ENCODE measurements around the gene STK31.

Gene STK31

GRCh38 chr7:23687011-23687410, 23.0 kb upstream of the STK31 start (continued):
- no peak for TF ChIP-seq ZNF565 (CRISPR knock-in tag; conservative IDR thresholded peaks at IDR 0.05; ENCODE audit: low read depth)
- TF ChIP-seq, protein P1, sequence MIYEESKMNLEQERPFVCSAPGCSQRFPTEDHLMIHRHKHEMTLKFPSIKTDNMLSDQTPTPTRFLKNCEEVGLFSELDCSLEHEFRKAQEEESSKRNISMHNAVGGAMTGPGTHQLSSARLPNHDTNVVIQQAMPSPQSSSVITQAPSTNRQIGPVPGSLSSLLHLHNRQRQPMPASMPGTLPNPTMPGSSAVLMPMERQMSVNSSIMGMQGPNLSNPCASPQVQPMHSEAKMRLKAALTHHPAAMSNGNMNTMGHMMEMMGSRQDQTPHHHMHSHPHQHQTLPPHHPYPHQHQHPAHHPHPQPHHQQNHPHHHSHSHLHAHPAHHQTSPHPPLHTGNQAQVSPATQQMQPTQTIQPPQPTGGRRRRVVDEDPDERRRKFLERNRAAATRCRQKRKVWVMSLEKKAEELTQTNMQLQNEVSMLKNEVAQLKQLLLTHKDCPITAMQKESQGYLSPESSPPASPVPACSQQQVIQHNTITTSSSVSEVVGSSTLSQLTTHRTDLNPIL (CRISPR knock-in tag; IDR thresholded peaks at IDR 0.05; ENCODE audit: low read depth), result no peak
- TF ChIP-seq CSDC2 (CRISPR knock-in tag; IDR thresholded peaks at IDR 0.05), result no peak

GRCh38 chr7:23689165-23689564, 20.9 kb upstream of the STK31 start:
- TF ChIP-seq GLIS3 (CRISPR knock-in tag; IDR thresholded peaks at IDR 0.05), result no peak
- no peak for TF ChIP-seq CSDC2 (CRISPR knock-in tag; IDR thresholded peaks at IDR 0.05)
- ATAC-seq, result no peak

- no peak for TF ChIP-seq ESRRG (CRISPR knock-in tag; IDR thresholded peaks at IDR 0.05)
Measured at GRCh38 chr7:23691320-23691719, 18.7 kb upstream of the STK31 start.

DNA sequence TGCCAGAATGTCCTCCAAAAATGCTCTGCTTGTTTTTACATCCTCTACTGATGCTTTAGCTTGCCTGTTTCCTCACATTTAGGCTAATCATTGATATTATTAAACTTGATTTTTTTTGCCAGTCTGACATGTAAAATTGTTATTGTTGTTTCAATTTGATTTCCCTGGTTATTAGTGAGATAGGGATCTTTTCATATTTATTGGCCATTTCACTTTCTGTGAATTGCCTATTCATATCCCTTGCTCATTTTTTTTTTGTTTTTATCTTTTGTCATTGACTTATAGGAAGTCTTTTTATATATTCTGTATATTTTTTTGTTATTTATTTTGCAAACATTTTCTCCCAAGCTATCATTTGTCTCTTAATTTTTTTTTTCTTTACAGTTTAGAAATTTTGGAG, 16.8 kb upstream of the STK31 start:
- TF ChIP-seq TOX (CRISPR knock-in tag; IDR thresholded peaks at IDR 0.05; ENCODE audit: borderline replicate concordance), result no peak
- no peak for TF ChIP-seq BACH2 (CRISPR knock-in tag; IDR thresholded peaks at IDR 0.05; ENCODE audit: borderline replicate concordance)
- no peak for TF ChIP-seq CSDC2 (CRISPR knock-in tag; IDR thresholded peaks at IDR 0.05)
- TF ChIP-seq GLIS3 (CRISPR knock-in tag; IDR thresholded peaks at IDR 0.05), result no peak
- TF ChIP-seq ISL1 (CRISPR knock-in tag; IDR thresholded peaks at IDR 0.05), result no peak
- TF ChIP-seq ZFP3 (CRISPR knock-in tag; IDR thresholded peaks at IDR 0.05), result no peak
- TF ChIP-seq, protein P2, sequence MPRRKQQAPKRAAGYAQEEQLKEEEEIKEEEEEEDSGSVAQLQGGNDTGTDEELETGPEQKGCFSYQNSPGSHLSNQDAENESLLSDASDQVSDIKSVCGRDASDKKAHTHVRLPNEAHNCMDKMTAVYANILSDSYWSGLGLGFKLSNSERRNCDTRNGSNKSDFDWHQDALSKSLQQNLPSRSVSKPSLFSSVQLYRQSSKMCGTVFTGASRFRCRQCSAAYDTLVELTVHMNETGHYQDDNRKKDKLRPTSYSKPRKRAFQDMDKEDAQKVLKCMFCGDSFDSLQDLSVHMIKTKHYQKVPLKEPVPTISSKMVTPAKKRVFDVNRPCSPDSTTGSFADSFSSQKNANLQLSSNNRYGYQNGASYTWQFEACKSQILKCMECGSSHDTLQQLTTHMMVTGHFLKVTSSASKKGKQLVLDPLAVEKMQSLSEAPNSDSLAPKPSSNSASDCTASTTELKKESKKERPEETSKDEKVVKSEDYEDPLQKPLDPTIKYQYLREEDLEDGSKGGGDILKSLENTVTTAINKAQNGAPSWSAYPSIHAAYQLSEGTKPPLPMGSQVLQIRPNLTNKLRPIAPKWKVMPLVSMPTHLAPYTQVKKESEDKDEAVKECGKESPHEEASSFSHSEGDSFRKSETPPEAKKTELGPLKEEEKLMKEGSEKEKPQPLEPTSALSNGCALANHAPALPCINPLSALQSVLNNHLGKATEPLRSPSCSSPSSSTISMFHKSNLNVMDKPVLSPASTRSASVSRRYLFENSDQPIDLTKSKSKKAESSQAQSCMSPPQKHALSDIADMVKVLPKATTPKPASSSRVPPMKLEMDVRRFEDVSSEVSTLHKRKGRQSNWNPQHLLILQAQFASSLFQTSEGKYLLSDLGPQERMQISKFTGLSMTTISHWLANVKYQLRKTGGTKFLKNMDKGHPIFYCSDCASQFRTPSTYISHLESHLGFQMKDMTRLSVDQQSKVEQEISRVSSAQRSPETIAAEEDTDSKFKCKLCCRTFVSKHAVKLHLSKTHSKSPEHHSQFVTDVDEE (CRISPR knock-in tag; IDR thresholded peaks at IDR 0.05), result no peak
- no peak for TF ChIP-seq ESRRG (CRISPR knock-in tag; IDR thresholded peaks at IDR 0.05)
- no peak for TF ChIP-seq PPARA (CRISPR knock-in tag; IDR thresholded peaks at IDR 0.05; ENCODE audit: borderline replicate concordance)
- TF ChIP-seq POU6F1 (CRISPR knock-in tag; IDR thresholded peaks at IDR 0.05; ENCODE audit: borderline replicate concordance, low read depth), result no peak
- no peak for ATAC-seq

More at GRCh38 chr7:23691320-23691719, 18.7 kb upstream of the STK31 start:
- no peak for ATAC-seq

GRCh38 chr7:23696916-23697441, 13.0 kb upstream of the STK31 start:
- TF ChIP-seq, protein P3, sequence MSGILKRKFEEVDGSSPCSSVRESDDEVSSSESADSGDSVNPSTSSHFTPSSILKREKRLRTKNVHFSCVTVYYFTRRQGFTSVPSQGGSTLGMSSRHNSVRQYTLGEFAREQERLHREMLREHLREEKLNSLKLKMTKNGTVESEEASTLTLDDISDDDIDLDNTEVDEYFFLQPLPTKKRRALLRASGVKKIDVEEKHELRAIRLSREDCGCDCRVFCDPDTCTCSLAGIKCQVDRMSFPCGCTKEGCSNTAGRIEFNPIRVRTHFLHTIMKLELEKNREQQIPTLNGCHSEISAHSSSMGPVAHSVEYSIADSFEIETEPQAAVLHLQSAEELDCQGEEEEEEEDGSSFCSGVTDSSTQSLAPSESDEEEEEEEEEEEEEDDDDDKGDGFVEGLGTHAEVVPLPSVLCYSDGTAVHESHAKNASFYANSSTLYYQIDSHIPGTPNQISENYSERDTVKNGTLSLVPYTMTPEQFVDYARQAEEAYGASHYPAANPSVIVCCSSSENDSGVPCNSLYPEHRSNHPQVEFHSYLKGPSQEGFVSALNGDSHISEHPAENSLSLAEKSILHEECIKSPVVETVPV (CRISPR knock-in tag; IDR thresholded peaks at IDR 0.05), result no peak
- no peak for TF ChIP-seq ZNF565 (CRISPR knock-in tag; conservative IDR thresholded peaks at IDR 0.05; ENCODE audit: low read depth)
- TF ChIP-seq ZNF70 (CRISPR knock-in tag; IDR thresholded peaks at IDR 0.05), result no peak
- TF ChIP-seq CSDC2 (CRISPR knock-in tag; IDR thresholded peaks at IDR 0.05), result no peak
- peak; percentile 95 for ATAC-seq

DNA sequence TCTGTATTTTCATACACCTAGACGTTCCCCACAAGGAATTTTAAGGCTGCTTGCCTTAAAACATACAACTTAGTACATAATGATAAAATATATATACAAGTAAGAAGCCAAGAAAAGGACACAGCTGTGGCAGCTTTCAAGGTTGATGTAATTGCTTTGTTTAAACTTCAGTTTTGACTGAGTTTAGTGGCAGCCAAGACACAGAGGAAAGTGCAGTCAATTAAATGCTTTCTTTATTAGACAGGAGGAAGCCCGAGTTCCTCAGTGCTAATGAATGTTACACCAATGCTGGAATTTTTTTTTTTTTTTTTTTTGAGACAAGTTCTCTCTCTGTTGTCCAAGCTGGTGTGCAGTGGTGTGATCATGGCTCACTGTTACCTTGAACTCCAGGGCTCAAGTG, 11.2 kb upstream of the STK31 start:
- no peak for ATAC-seq
- no peak for TF ChIP-seq ZNF70 (CRISPR knock-in tag; IDR thresholded peaks at IDR 0.05)
- TF ChIP-seq GLIS3 (CRISPR knock-in tag; IDR thresholded peaks at IDR 0.05), result no peak
- no peak for TF ChIP-seq PPARA (CRISPR knock-in tag; IDR thresholded peaks at IDR 0.05; ENCODE audit: borderline replicate concordance)
- no peak for TF ChIP-seq SNAI2 (CRISPR knock-in tag; IDR thresholded peaks at IDR 0.05)
- TF ChIP-seq ESRRG (CRISPR knock-in tag; IDR thresholded peaks at IDR 0.05), result no peak
- TF ChIP-seq TOX (CRISPR knock-in tag; IDR thresholded peaks at IDR 0.05; ENCODE audit: borderline replicate concordance), result no peak
- TF ChIP-seq BACH2 (CRISPR knock-in tag; IDR thresholded peaks at IDR 0.05; ENCODE audit: borderline replicate concordance), result no peak
- TF ChIP-seq ZFP30 (CRISPR knock-in tag; IDR thresholded peaks at IDR 0.05), result no peak
- no peak for TF ChIP-seq ISL1 (CRISPR knock-in tag; IDR thresholded peaks at IDR 0.05)
- no peak for TF ChIP-seq ZC3H10 (CRISPR knock-in tag; IDR thresholded peaks at IDR 0.05)
- TF ChIP-seq, protein P2 (CRISPR knock-in tag; IDR thresholded peaks at IDR 0.05), result no peak
- TF ChIP-seq ZNF8 (CRISPR knock-in tag; IDR thresholded peaks at IDR 0.05), result no peak
- no peak for TF ChIP-seq CSDC2 (CRISPR knock-in tag; IDR thresholded peaks at IDR 0.05)
- TF ChIP-seq, protein P1 (CRISPR knock-in tag; IDR thresholded peaks at IDR 0.05; ENCODE audit: low read depth), result no peak
- TF ChIP-seq ZFP3 (CRISPR knock-in tag; IDR thresholded peaks at IDR 0.05), result no peak
- TF ChIP-seq OSR1 (CRISPR knock-in tag; IDR thresholded peaks at IDR 0.05), result no peak

Measured in SK-N-SH treated with all-trans-retinoic acid at 6 μM for 48 hours (cell line).